Measurements from ENCODE around the gene MTFR2.

The MTFR2 gene

DNA sequence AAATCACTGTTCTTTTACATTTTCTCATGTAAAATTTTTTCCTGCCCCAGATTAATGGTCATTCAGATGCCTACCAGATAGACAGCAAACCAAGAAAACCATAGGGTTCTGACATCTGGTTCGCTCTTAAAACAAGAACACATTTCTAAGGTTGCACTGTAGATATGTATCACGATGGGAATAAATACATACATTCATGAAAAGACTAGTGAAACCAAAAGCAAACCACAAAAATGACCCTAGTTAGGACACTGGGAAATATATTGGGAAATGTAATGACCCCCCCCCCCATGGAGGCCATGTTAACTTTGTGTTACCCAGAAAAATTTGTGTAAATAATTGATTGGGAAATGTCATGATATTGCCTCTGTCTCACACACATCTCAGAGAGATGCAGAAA is 37.5 kb downstream of the MTFR2 start:
- no peaks in the 10 kb centered on the region for H3K9me3 ChIP-seq (ENCODE audit: control insufficient read depth, insufficient read depth, low read depth, low read length)
- H3K4me1 ChIP-seq (ENCODE audit: control insufficient read depth, insufficient read depth, low read length) = no peaks in the 10 kb centered on the region
- no peak overlapping the region for H3K27ac ChIP-seq (ENCODE audit: extremely low read depth, low read depth, low read length)
- H3K36me3 ChIP-seq (ENCODE audit: control insufficient read depth in 2 of 2, insufficient read depth in 1 of 2, low read length in 2 of 2) = no peaks in the 10 kb centered on the region
- ChIA-PET POLR2A (no interaction called here), CTCF (interaction anchor here (0.6 to 4.8 kb wide), 5 partner anchors 11 to 761 kb away, joined by 3 to 26 read pairs (median 3); no protein-coding TSS in a partner anchor)
- H3K4me3 ChIP-seq (ENCODE audit: low read depth, low read length) = no peak overlapping the region
- TF ChIP-seq ZIC2 (tag by site-specific recombination; IDR thresholded peaks at IDR 0.05) (no peak), ZNF214 (tag by site-specific recombination; IDR thresholded peaks at IDR 0.05; ENCODE audit: borderline replicate concordance) (no peak), ZNF792 (tag by site-specific recombination; IDR thresholded peaks at IDR 0.05) (no peak), ZSCAN16 (tag by site-specific recombination; IDR thresholded peaks at IDR 0.05) (no peak), ZNF785 (tag by site-specific recombination; IDR thresholded peaks at IDR 0.05) (no peak), MEIS1 (CRISPR knock-in tag; IDR thresholded peaks at IDR 0.05; ENCODE audit: borderline replicate concordance) (no peak), IKZF3 (tag by site-specific recombination; IDR thresholded peaks at IDR 0.05) (no peak), ZNF626 (tag by site-specific recombination; IDR thresholded peaks at IDR 0.05) (no peak), ZNF202 (tag by site-specific recombination; IDR thresholded peaks at IDR 0.05; ENCODE audit: borderline replicate concordance) (no peak), ZNF48 (tag by site-specific recombination; IDR thresholded peaks at IDR 0.05) (no peak), GFI1B (tag by site-specific recombination; IDR thresholded peaks at IDR 0.05) (no peak), ZNF133 (tag by site-specific recombination; IDR thresholded peaks at IDR 0.05) (no peak), ZNF664 (tag by site-specific recombination; IDR thresholded peaks at IDR 0.05) (no peak), ZNF423 (tag by site-specific recombination; IDR thresholded peaks at IDR 0.05) (no peak), ZFP3 (tag by site-specific recombination; IDR thresholded peaks at IDR 0.05; ENCODE audit: low read depth) (no peak), ZNF777 (tag by site-specific recombination; IDR thresholded peaks at IDR 0.05; ENCODE audit: borderline replicate concordance) (no peak), ZNF112 (tag by site-specific recombination; IDR thresholded peaks at IDR 0.05) (no peak), HOXA7 (CRISPR knock-in tag; IDR thresholded peaks at IDR 0.05; ENCODE audit: borderline replicate concordance) (no peak)
- TF ChIP-seq, protein P1, sequence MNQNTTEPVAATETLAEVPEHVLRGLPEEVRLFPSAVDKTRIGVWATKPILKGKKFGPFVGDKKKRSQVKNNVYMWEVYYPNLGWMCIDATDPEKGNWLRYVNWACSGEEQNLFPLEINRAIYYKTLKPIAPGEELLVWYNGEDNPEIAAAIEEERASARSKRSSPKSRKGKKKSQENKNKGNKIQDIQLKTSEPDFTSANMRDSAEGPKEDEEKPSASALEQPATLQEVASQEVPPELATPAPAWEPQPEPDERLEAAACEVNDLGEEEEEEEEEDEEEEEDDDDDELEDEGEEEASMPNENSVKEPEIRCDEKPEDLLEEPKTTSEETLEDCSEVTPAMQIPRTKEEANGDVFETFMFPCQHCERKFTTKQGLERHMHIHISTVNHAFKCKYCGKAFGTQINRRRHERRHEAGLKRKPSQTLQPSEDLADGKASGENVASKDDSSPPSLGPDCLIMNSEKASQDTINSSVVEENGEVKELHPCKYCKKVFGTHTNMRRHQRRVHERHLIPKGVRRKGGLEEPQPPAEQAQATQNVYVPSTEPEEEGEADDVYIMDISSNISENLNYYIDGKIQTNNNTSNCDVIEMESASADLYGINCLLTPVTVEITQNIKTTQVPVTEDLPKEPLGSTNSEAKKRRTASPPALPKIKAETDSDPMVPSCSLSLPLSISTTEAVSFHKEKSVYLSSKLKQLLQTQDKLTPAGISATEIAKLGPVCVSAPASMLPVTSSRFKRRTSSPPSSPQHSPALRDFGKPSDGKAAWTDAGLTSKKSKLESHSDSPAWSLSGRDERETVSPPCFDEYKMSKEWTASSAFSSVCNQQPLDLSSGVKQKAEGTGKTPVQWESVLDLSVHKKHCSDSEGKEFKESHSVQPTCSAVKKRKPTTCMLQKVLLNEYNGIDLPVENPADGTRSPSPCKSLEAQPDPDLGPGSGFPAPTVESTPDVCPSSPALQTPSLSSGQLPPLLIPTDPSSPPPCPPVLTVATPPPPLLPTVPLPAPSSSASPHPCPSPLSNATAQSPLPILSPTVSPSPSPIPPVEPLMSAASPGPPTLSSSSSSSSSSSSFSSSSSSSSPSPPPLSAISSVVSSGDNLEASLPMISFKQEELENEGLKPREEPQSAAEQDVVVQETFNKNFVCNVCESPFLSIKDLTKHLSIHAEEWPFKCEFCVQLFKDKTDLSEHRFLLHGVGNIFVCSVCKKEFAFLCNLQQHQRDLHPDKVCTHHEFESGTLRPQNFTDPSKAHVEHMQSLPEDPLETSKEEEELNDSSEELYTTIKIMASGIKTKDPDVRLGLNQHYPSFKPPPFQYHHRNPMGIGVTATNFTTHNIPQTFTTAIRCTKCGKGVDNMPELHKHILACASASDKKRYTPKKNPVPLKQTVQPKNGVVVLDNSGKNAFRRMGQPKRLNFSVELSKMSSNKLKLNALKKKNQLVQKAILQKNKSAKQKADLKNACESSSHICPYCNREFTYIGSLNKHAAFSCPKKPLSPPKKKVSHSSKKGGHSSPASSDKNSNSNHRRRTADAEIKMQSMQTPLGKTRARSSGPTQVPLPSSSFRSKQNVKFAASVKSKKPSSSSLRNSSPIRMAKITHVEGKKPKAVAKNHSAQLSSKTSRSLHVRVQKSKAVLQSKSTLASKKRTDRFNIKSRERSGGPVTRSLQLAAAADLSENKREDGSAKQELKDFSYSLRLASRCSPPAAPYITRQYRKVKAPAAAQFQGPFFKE (tag by site-specific recombination; IDR thresholded peaks at IDR 0.05; ENCODE audit: borderline replicate concordance) = no peak
- TF ChIP-seq, protein P2, sequence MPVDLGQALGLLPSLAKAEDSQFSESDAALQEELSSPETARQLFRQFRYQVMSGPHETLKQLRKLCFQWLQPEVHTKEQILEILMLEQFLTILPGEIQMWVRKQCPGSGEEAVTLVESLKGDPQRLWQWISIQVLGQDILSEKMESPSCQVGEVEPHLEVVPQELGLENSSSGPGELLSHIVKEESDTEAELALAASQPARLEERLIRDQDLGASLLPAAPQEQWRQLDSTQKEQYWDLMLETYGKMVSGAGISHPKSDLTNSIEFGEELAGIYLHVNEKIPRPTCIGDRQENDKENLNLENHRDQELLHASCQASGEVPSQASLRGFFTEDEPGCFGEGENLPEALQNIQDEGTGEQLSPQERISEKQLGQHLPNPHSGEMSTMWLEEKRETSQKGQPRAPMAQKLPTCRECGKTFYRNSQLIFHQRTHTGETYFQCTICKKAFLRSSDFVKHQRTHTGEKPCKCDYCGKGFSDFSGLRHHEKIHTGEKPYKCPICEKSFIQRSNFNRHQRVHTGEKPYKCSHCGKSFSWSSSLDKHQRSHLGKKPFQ (tag by site-specific recombination; IDR thresholded peaks at IDR 0.05) = no peak
